PC-3 (cell line): ENCODE measurements around the gene SLC6A18.
"Not testable (repeated sequence)": the region's sequence is repeated elsewhere in the genome, so short reads cannot be mapped to it uniquely, and the experiment has no call there.

Experiments used
- EZH2 ChIP-seq: fragments of 300-600 bp; sonication (generic); IDR thresholded peaks from one replicate; pipeline ENCODE4 v1.6.1; 2017; ENCODE audit warnings: antibody characterized with exemption, mild to moderate bottlenecking, low read length; ENCODE audit not compliant: unreplicated experiment
- TF ChIP-seq, protein P1 (sequence below): fragments of 300-600 bp; sonication (generic); conservative IDR thresholded peaks from 2 replicates; pipeline ENCODE4 v1.5.1; 2017; ENCODE audit warnings: antibody characterized with exemption, low read depth, mild to moderate bottlenecking, low read length

DNA sequence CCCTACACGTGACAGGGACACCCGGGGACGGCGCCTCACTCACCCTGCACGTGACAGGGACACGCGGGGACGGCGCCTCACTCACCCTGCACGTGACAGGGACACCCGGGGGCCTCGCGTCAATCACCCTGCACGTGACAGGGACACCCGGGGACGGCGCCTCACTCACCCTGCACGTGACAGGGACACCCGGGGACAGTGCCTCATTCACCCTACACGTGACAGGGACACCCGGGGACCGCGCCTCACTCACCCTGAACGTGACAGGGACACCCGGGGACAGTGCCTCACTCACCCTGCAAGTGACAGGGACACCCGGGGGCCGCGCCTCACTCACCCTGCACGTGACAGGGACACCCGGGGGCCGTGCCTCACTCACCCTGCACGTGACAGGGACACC is 64.4 kb downstream of the SLC6A18 start:
- TF ChIP-seq, protein P1, sequence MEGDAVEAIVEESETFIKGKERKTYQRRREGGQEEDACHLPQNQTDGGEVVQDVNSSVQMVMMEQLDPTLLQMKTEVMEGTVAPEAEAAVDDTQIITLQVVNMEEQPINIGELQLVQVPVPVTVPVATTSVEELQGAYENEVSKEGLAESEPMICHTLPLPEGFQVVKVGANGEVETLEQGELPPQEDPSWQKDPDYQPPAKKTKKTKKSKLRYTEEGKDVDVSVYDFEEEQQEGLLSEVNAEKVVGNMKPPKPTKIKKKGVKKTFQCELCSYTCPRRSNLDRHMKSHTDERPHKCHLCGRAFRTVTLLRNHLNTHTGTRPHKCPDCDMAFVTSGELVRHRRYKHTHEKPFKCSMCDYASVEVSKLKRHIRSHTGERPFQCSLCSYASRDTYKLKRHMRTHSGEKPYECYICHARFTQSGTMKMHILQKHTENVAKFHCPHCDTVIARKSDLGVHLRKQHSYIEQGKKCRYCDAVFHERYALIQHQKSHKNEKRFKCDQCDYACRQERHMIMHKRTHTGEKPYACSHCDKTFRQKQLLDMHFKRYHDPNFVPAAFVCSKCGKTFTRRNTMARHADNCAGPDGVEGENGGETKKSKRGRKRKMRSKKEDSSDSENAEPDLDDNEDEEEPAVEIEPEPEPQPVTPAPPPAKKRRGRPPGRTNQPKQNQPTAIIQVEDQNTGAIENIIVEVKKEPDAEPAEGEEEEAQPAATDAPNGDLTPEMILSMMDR = not testable (repeated sequence)
- TF ChIP-seq EZH2 = not testable (repeated sequence)
